ENCODE results near the gene LRRC27.

DNA sequence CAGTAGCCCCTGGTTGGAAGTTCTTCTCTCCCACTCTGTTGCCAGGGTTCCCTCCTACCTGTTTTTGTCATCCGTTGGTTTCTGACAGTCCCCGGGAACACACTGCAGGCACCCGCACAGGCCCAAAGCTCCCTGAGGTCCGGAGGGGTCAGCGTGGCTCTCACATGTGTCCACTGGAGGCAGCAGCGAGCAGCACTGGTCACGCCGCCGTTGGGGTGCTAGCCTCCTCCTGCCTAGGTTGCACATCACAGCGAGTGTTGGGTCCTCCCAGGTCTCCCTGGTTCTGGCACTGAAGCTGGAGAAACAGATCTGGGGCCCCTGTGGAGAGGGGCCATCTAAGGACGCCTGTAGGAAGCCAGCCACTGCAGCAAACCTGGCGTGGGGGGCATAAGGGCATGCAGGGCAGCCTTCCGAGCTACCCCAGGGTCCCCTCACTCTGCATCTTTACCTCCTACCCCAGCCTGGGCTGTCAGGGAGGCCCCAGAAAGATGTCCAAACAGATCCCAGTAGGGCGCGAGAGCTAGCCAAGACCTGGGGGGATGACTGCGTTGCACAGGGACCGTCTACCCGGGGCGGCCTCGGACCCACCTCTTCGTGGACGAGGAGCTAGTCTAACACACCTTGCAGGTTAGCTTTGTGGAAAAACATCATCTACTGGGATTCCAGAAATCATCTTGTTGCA is 28.9 kb downstream of the LRRC27 start:
- TF ChIP-seq POLR2A (IDR thresholded peaks at IDR 0.05): no peak
- TF ChIP-seq CTCF (IDR thresholded peaks at IDR 0.05): peak; percentile 35 to 57 (median 50)
